ENCODE results near the gene ZNF718. TPM values are rescaled to one million over a fixed set of nuclear protein-coding genes. Genes with fewer than 3 reads are reported as not detected.
"Not testable (repeated sequence)": the region's sequence is repeated elsewhere in the genome, so short reads cannot be mapped to it uniquely, and the experiment has no call there.

ZNF718 gene
- polyA plus RNA-seq, 2 of the 4 experiments (the other 2 are of a cell fraction), result 0.96 to 1.1 TPM

GRCh38 chr4:212438-213188 lies 88.3 kb downstream of the ZNF718 start:
- WGBS (ENCODE audit: missing lambda C conversion rate), result 43% methylated on average over 10 of the region's 57 CpGs
- ATAC-seq, result no peak
- no peak for FAIRE-seq
- Histone ChIP-seq H3K4me3 (no peak overlapping the region), H3K4me2 (no peak overlapping the region), H3K9me3 (no peaks in the 10 kb centered on the region), H3K27ac (no peak overlapping the region), H3K4me1 (no peaks in the 10 kb centered on the region)
- ChIA-PET CTCF (no interaction called here), POLR2A (no interaction called here)
- TF ChIP-seq FOSB (CRISPR knock-in tag; IDR thresholded peaks at IDR 0.05) (no peak), HDAC2 (IDR thresholded peaks at IDR 0.05) (no peak), E2F6 (IDR thresholded peaks at IDR 0.05; ENCODE audit: borderline replicate concordance, low read depth) (no peak), BCL3 (IDR thresholded peaks at IDR 0.05) (no peak), TP53 (CRISPR knock-in tag; IDR thresholded peaks at IDR 0.05) (no peak), RFX5 (IDR thresholded peaks at IDR 0.05) (no peak), ZSCAN20 (CRISPR knock-in tag; IDR thresholded peaks at IDR 0.05) (no peak), ZC3H11A (IDR thresholded peaks at IDR 0.05) (no peak), EP300 (IDR thresholded peaks at IDR 0.05) (no peak), KDM5A (IDR thresholded peaks at IDR 0.05) (no peak), SREBF2 (IDR thresholded peaks at IDR 0.05) (no peak), BHLHE40 (IDR thresholded peaks at IDR 0.05; ENCODE audit: low read depth, low read length) (no peak), EHMT2 (IDR thresholded peaks at IDR 0.05; ENCODE audit: low read depth) (no peak), NFE2L2 (conservative IDR thresholded peaks at IDR 0.05; ENCODE audit: low read length) (no peak), HES2 (IDR thresholded peaks at IDR 0.05) (no peak)
- TF ChIP-seq, protein P1, sequence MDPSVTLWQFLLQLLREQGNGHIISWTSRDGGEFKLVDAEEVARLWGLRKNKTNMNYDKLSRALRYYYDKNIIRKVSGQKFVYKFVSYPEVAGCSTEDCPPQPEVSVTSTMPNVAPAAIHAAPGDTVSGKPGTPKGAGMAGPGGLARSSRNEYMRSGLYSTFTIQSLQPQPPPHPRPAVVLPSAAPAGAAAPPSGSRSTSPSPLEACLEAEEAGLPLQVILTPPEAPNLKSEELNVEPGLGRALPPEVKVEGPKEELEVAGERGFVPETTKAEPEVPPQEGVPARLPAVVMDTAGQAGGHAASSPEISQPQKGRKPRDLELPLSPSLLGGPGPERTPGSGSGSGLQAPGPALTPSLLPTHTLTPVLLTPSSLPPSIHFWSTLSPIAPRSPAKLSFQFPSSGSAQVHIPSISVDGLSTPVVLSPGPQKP (IDR thresholded peaks at IDR 0.05; ENCODE audit: low read depth, low read length), result no peak
- TF ChIP-seq, protein P2, sequence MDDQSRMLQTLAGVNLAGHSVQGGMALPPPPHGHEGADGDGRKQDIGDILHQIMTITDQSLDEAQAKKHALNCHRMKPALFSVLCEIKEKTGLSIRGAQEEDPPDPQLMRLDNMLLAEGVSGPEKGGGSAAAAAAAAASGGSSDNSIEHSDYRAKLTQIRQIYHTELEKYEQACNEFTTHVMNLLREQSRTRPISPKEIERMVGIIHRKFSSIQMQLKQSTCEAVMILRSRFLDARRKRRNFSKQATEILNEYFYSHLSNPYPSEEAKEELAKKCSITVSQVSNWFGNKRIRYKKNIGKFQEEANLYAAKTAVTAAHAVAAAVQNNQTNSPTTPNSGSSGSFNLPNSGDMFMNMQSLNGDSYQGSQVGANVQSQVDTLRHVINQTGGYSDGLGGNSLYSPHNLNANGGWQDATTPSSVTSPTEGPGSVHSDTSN (IDR thresholded peaks at IDR 0.05), result no peak
- DNase-seq (ENCODE audit: low read depth in 1 of 2, low spot score in 1 of 2), result no peak

GRCh38 chr4:213189-213535 lies 88.9 kb downstream of the ZNF718 start:
- 59% methylated on average over 11 of the region's 13 CpGs for WGBS (ENCODE audit: missing lambda C conversion rate)
- H3K27ac ChIP-seq; POLR2A ChIA-PET; H3K4me3 ChIP-seq; ATAC-seq; H3K4me2 ChIP-seq; CTCF ChIA-PET; DNase-seq (ENCODE audit: low read depth in 1 of 2, low spot score in 1 of 2); H3K4me1 ChIP-seq; H3K9me3 ChIP-seq; FAIRE-seq: not testable (repeated sequence)

Other genes with a start within 250 kb of the ZNF718 start
- 36.4 and 36.8 TPM in 2 replicates for gene ZNF595, start 71.2 kb upstream of the ZNF718 start, polyA plus RNA-seq (2011; rRNA removed)
- 27.9 to 30.7 TPM (median 30.0 TPM) in 3 replicates for gene ZNF595, start 71.2 kb upstream of the ZNF718 start, polyA plus RNA-seq (2017; fragmentation: RNase III; extraction: RNeasy Plus Mini Kit Qiagen cat#74134 plus additional on column Dnase treatment)
- gene ZNF732, start 181.0 kb downstream of the ZNF718 start, polyA plus RNA-seq (2011; rRNA removed), result not detected in 2 replicates
- not detected in 3 replicates for gene ZNF732, start 181.0 kb downstream of the ZNF718 start, polyA plus RNA-seq (2017; fragmentation: RNase III; extraction: RNeasy Plus Mini Kit Qiagen cat#74134 plus additional on column Dnase treatment)
- 4.9 TPM in 2 replicates for gene ZNF141, start 213.3 kb downstream of the ZNF718 start, polyA plus RNA-seq (2011; rRNA removed)
- gene ZNF141, start 213.3 kb downstream of the ZNF718 start, polyA plus RNA-seq (2017; fragmentation: RNase III; extraction: RNeasy Plus Mini Kit Qiagen cat#74134 plus additional on column Dnase treatment), result 4.3 to 5.4 TPM (median 5.0 TPM) in 3 replicates

Data from A549 (cell line).